Measurements from ENCODE around the gene PRUNE2.
"Not testable (repeated sequence)": the region's sequence is repeated elsewhere in the genome, so short reads cannot be mapped to it uniquely, and the experiment has no call there.

PRUNE2 gene

DNA sequence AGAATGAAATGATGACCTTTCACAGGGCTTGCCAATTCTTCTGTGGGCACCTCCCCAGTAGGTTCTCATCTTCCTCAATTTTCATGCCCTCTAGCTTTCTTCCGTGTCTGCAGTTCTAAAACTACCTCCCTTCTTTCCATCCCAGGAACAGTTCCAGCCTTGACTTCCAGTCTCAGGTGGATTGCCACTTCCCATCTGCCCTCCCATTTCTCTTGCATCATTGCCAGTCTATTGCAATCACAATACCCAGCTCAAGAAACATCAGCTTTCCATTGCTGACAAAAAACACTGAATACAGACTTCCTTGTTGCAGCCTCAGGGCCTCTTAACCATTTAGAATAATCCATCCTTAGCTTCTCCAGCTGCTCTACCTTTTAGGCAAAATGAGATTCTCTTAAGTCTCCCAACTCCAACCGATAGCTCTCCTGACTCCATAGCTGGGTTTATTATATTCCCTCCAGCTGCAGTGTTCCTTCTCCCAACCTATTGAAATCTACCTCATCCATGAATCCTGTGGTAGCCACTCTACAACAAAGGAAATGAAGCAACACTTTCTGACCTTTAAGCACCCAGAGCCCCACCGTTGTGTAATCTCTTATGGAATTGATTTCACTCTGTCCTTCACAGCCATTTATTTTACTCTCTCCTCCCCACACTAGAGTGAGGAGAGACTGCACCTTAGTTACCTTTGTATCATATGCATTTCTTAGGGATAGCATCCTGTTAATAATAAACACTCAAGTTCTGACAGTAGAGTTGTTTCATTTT lies 217.3 kb downstream of the PRUNE2 start:
- no peak for DNase-seq

DNA sequence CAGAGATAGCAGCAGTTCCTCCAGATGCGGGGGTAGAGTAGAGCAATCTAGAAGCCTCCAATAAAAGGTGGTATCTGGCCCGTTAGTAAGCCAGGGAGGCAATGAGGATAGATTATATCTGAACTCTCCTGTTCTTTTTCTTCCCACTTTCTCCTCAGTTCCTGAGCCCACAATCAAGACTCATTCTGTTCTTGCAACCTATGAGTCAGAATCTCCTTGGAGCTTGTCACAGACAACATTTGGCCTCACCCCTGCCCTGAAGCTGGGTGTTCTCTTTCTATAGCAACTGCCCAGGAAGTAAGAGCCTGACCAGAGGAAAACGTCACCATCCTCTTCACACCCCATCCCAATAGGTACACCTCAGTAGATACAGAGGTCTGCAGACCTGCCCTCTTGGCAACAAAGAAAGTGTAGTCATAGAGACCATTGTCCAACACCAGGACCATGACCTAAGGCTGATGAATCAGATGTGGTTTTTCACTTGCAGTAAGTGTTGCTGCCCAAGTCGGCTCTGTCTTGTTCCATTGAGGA lies 218.0 kb downstream of the PRUNE2 start:
- DNase-seq = no peak

DNA sequence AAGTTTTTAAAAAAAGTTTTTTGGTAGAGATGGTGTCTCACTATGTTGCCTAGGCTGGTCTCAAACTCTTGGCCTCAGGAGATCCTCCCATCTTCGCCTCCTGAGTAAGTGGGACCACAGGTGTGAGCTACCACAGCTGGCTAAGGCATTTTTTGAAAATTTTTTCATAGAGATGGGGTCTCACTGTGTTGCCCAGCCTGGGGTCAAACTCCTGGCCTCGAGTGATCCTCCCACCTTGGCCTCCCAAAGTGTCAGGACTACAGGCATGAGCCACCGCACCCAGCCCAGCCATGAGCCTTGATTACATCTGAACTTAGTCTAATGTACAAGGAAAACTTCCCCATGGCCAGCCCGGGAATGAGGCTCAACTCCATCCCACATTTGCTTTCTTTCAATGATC lies 219.2 kb downstream of the PRUNE2 start:
- DNase-seq = no peak

DNA sequence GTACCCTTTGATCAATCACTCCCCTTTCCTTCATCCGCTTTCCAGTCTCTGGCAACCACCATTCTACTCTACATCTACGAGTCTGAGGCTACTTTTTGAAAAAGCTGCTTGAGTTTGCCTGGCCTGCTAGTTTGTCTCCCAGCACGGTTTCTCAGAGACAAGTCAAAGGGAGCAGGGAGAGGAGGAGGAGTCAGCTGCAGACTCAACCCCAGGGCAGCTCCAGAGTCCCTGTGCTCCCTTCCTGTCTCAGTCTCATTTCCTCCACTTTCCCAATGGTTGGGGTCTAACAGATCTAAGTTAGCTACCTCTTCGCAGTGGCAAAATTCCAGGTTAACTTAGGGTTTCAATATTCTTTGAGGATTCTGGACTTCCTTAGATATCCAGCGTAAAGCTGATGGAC lies 221.7 kb downstream of the PRUNE2 start:
- DNase-seq = no peak

DNA sequence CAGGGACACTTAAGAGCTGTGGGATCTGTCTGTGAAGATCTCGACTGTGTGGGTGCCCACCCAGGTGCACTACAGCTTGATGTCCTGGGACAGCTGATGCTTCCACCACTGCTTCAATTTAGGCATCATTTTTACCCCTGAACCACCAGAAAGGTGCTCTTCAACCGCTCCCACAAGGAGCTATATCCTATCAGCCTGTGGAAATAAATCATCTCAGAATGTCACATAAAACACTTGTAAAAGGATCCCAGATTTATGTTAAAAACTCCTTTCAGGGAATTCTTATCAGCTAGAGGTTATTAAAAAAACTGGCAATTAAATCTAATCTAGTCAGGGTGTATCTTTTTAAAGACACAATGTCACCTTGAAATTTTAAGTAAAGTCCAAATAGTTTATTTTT lies 224.4 kb downstream of the PRUNE2 start:
- no peak for DNase-seq

DNA sequence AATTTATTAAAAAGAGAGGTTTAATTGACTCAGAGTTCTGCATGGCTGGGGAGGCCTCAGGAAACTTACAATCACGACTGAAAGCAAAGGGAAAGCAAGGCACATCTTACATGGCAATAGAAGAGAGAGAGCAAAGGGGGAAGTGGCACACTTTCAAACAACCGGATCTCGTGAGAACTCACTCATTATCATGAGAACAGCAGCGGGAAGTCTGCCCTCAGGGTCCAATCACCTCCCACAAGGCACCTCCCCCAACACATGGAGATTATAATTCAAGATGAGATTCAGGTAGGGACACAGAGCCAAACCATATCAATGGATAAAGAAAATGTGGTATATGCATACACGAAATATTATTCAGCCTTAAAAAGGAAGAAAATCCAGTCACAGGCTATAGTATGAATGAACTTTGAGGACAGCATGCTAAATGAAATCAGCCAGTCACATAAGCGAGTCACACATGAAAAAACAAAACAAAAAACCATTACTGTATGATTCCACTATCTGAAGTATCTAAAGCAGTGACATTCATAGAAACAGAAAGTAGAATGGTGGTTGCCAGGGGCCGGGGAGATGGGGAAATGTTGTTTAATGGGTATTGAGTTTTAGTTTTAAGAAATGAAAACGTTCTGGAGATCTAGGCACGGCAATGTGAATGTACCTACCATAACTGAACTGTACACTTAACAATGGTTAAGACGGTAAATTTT lies 225.0 kb downstream of the PRUNE2 start:
- no peak for DNase-seq

DNA sequence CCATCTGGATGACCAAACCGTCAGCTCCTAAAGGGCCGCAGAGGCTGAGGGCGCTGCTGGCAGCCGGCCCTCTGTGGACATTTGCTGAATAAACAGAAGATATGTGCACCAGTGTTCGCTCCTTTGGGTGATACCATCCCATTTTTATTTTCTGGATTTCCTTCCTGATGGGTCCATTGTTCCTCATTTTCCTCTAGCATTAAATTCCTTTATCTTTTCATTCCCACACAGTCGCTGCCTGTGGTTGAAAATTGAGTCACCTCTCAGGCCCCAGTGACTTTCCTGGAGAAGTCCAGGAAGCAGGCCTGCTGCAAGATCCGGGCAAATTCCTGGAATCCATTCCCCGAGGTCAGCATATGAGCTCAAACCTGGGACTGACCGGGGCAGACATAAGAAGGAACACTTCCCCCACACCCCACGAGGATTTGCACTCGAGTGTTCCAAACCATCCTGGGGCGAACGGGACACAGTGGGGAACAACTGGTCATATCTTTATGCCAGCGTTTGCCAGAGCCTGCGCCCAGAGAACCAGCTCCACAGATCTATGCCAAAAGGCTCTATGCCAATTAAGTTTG lies 228.3 kb downstream of the PRUNE2 start:
- peak; percentile 59 for DNase-seq

DNA sequence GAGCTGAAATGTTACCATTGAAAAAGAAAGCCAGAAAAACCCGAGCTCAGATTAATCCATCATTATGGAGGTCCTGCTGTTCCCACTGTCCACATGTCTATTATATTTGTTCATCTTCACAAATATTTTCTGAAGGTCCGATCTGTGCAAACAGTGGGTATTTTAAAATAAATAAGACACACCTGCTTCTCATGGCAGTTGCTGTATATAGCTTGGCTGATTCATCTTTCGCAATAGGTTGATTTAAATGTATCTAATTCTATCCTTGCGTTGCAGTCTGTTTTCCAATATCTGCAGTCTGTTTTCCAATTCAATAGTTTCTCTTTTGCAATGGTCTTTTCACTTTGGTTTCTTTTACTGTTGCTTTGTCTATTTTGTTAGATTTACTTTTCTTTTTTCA lies 229.1 kb downstream of the PRUNE2 start:
- peak; percentile 65 to 87 for DNase-seq

DNA sequence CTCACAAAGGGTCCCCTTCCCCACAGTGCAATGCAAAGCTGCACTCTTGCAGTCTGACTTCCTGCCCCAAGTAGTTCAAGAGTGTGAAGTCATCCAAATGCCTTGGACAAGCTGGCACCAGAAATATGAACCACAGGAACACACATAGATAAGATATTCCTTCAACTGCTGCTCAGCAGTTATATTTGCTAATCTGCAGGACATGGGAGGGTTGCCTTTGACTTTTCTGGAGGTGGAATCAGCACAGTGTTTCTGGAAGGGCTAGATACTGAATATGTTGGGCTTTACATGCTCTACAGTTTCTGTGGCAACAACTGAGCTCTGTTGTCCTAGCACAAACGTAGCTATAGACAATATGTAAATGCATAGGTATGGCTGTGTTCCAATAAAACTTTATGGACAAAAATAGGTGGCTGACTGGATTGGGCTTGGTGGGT lies 238.4 kb downstream of the PRUNE2 start:
- DNase-seq = no peak

DNA sequence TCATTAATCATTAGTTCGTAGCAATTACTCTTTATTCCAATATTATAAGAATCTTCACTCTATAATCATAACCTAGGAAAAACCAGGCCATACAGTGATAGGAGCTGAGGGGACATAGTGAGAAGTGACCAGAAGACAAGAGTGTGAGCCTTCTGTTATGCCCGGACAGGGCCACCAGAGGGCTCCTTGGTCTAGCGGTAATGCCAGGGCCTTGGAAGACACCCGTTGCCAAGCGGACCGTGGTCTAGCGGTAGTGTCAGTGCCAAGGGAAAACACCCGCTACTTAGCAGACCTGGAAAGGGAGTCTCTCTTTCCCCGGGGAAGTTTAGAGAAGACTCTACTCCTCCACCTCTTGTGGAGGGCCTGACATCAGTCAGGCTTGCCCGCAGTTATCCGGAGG lies 239.9 kb downstream of the PRUNE2 start:
- not testable (repeated sequence) for DNase-seq

DNA sequence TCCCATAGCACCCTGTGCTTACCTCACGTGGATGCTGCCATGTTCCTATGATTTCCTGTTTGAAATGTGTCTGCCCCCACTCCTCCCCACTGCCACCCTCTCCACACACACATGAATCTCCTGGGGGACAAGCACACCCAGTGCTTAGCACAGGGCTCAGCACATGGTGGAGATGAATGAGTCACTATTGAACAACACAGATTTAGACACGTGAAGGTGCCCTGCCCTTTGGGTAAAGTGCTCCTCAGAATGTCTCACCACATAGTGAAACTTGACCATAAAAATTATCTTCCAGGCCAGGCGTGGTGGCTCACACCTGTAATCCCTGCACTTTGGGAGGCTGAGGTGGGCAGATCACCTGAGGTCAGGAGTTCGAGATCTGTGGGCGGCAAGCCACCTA lies 240.5 kb downstream of the PRUNE2 start:
- no peak for DNase-seq

DNA sequence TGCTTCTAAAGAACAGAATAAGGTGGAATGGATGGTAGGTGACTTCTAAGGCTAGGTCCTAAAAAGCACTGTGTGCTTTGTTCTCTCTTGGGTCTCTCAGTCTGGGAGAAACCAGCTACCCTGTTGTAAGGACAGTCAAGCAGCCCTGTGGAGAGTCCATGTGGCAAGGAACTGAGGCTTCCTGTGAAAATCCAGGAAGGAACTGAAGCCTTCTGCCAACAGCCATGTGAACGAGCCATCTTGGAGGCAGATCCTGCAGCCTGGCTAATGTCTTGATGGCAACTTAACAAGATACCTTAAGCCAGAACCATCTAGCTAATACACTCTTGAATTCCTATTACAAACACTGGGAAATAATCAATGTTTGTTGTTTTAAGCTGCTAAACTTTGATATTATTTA lies 241.8 kb downstream of the PRUNE2 start:
- no peak for DNase-seq

DNA sequence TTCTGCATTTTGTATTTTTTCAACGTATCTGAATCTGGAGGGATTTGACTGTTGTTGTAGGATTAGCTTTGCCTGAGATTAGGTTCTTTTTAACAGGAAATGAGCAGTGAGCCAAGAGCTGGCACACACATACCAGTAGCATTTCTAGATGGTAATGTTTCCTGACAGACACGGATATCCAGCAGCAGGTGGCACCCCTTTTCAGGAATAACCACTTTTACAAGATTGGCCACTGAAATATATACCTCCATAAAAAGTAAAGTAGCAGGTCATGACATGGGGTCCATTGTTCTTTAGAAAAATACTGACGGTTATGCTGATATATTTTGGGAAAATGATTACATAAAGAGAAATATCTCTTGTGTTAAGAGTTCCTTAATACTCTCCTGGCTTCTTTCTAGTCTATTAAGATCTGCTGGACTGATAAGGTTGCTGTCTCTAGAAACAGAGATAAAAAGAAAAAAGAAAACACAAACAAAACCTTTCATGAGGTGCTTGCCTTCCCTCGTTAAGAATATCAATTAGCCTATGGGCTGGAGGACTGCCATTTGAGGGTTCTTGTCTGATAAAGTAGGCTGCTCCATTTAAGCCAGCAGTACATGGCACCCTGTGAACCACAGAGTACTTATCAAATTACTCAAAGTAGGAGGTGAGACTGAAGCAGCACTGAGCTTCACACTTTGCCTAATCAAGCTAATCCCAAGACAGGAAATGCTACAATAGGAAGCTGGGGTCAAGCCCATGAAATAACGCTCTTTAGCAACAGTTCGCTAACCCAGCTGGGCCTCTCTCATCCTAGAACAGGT lies 243.2 kb downstream of the PRUNE2 start:
- no peak for DNase-seq

DNA sequence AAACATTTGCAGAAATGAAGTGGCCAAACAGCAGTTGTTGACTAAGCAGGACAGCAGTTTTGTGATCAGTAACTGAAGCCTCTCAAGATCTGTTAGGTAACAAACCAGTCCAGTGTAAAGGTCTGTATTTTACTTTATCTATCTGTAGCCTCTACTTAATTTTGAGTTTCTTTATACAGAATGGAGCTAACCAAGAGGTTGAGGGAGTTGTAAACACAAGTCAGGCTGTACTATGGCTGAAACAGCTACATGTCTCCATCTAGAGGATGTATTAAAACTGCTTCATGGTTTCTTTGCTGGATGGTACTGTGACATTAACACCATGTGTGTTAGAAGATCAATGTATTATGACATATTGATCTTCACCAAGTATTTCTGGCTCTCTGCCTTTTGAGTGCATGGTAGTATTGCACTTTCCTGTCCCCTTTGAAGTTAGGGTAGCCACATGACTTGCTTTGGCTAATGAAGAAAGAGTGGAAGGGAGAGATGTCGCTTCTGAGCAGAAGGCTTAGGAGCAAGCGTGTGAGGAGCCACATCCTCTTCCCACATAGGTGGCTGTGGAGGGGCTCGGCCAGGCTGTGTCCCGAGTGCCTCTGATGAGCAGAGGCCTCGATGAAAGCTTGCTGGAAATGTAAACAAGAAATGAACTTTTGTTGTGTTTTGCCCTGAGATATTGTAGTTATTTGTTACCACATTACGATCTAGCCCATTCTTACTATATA lies 247.2 kb downstream of the PRUNE2 start:
- no peak for DNase-seq

DNA sequence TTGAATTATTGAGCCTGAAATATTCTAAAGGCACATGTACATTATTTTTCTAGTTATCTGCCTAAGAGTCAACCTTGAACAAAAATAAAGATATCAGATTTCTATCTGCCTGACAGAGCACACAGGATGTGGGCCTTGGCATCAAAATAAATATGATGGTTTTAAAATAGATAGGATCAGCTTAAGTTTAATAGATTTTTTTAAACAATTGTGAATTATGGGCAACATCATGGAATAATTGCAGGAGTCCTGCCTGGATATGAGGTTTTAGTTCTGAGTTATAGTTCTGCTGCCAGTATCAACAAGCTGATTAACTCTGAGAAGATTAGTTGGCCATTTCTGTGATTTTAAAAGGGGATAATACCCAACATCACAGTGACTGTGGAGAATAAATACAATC lies 248.6 kb downstream of the PRUNE2 start:
- DNase-seq = no peak

DNA sequence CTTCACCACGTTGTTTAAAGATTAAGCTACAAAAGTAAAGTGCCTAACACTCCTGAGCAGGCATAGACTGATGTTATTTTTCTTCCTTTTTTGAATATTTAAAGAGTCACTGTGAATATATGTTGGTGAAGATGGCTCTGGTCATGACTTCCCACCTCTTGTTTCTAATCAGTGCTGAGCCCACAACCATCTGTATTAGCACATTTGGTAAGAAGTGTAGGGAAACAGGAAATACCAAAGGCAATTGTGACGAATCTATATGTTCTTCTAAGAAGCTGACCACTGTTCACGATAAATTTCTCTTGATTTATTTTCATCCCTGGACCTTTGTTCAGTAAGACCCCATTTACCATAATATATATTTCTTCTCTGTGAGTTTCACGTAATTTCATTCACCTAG lies 249.9 kb downstream of the PRUNE2 start:
- no peak for DNase-seq

DNA sequence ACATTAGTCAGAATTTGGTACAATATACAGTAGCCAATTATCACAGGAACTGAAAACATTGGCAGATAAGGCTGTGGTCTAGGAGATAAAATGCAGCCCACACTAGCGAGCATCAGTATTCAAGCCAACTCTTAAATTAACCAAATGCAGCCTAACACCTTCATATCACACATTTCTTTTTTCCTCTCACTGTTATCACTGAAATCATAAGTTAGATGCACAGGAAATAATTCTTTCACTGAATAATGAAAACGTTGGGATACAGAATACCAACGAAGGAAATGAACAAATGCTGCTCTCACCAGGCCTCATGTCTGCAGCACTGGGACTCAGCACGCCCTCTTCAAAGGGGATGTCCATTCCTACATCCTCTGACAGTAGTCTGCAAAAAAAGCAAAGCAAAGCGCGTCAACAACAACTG lies 250.8 kb downstream of the PRUNE2 start:
- no peak for DNase-seq

DNA sequence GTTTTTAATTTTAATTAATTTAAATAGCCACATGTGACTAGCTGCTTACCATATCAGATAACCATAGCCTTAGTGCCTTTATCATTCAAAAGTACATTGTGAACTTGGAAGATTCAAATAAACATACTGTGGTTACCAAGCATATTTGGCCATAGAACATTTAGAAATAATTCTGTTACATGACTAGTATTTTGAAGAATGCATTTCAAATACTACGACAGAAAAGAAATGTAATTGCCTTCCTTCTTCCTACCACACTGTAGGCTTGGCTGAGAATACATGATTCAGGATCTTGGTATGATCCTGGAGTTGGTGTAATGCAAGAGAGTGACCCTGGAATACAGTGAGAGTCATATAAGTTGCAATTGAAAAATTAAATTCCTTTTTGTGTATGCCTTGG lies 251.3 kb downstream of the PRUNE2 start:
- no peak for DNase-seq

DNA sequence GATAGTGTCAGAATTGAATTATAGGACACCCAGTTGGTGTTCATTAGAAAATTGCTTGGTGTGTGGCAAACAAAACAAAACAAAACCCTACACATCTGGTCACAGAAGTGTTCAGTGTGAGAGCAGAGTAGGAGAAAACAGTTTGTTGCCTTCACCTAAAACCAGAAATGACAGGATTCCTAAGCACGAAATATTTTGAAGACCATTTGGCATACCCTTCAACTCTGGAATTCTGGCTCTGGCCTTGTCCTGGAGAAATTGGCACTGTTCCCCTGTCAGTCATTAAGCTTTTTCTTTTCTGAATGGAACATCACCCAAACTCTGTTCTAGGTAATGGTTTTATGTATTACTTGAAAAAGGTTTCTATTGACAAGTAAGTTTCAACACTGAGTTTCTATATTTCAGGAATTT lies 251.9 kb downstream of the PRUNE2 start:
- DNase-seq = no peak

DNA sequence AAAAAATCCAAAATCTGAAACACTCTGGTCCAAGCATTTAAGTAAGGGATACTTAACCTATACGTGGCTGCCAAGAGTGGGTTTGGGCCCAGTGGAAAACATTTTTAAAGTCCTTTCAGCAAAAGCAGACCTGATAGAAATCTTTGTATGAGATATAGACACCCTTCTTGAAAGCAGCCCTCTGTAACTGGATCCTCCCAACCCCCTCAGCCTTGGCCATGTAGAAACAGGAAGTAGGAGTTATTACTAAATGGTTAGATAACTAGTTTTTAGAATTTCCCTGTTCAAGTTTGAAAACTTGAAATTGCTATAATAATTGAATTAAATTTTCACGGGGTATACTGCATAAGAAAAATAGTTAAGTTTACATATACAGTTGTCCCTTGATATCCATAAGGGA lies 253.0 kb downstream of the PRUNE2 start:
- no peak for DNase-seq

DNA sequence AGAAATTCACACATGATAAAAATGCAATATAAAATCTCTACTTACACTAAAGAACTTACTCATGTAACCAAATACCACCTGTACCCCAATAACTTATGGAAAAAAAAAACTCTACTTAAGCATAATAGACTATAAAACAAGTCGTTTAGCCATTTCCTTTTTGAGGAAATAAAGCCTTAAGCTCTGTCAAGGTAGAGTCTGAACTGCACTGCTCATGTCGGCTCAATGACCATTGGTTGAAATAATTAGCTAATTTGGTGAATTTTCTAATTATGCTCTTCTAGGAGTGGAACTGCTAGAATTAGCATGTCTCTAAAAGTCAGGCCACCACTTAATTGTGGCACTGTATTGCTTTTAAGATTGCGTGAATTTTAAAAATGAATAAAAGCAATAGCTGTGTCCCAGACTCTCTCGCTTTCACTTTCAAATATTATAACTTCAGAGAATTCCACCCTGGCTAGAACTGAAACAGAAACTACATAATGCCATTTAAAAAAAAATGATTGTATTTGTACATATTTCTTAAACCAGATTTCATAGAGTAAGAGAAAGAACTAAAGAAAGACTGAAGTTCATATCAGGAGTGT lies 254.7 kb downstream of the PRUNE2 start:
- DNase-seq = no peak

DNA sequence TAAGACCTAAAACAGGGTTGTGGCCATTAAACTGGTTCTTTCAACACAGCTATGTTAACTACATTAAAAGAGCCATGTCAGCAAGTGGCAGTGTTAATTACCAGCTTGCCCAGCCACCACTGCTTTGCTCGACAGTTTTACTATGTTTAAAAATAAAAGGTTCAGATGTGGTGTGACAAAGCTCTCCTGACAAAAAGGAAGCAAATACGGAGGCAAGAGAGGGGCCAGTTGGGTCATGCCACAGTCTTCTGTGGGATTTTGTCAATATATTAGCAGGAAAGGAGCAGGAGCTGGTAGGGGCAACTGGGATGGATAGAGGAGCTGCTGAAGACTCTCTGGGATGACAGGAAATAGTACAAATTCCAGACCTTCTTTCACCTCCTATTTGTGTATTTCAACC lies 255.2 kb downstream of the PRUNE2 start:
- no peak for DNase-seq
